ENCODE data around the gene ISLR. TPM values are rescaled to one million over a fixed set of nuclear protein-coding genes. Genes with fewer than 3 reads are reported as not detected.

ISLR gene, protein sequence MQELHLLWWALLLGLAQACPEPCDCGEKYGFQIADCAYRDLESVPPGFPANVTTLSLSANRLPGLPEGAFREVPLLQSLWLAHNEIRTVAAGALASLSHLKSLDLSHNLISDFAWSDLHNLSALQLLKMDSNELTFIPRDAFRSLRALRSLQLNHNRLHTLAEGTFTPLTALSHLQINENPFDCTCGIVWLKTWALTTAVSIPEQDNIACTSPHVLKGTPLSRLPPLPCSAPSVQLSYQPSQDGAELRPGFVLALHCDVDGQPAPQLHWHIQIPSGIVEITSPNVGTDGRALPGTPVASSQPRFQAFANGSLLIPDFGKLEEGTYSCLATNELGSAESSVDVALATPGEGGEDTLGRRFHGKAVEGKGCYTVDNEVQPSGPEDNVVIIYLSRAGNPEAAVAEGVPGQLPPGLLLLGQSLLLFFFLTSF
- polyA plus RNA-seq (ENCODE audit: insufficient read length in 4 of 4), result 100 to 1,000 TPM in 1 of 4 donors, 10 to 100 TPM in 3; 57.4 to 515 (median 72.8) TPM

DNA sequence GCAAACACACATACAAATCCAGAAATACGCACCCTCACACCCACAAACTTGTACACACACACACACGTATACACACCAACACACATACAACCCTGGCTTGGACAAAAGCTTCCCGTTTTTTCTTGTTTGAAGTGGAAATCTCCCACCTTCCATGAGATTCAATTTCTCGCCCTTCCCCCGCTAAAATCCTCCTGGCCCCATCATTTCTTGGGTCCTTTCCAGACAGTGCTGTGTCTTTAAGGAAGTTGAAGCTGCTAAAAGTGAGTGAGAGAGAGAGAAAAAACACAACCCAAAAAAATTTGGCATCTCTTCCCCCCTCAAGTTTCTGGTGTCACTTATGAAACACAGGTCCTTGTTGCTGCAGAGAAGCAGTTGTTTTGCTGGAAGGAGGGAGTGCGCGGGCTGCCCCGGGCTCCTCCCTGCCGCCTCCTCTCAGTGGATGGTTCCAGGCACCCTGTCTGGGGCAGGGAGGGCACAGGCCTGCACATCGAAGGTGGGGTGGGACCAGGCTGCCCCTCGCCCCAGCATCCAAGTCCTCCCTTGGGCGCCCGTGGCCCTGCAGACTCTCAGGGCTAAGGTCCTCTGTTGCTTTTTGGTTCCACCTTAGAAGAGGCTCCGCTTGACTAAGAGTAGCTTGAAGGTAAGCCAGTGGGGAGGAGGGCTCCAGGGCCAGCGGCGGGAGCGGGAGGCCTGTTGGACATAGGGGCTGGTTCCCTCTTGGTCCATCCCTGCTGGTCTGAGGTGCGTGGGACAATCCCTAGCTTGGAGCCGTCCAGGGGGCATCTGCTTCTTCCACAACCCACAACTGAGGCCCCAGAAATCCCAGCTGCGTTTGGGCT is at the start of gene ISLR:
Gene ISLR, plus strand, starts transcription at position 331 of the 839 bp plus-strand sequence. CDS start 1,149 bp downstream, outside the sequence.
- DNase-seq (ENCODE audit: low read depth in 4 of 4, low spot score in 3 of 4), result peak in 1 of 4 donors; percentile 52

DNA sequence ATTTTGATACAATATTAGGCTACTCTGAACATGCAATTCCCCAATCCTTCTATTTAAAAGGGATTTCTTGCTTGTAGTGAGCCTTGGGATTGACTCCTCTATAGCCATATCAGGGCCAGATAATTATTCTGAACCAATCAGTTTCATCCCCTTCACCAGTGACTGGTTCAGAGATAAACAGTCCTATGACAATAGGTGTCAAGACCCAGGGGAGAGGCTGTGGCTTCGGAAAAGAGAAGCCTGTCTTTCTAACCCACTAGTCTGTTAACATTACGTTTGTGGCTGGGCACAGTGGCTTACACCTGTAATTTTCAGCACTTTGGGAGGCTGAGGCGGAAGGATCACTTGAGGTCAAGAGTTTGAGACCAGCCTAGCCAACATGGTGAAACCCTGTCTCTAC is 49.3 kb upstream of the ISLR start:
- no peak for DNase-seq (ENCODE audit: low read depth in 4 of 4, low spot score in 3 of 4)

DNA sequence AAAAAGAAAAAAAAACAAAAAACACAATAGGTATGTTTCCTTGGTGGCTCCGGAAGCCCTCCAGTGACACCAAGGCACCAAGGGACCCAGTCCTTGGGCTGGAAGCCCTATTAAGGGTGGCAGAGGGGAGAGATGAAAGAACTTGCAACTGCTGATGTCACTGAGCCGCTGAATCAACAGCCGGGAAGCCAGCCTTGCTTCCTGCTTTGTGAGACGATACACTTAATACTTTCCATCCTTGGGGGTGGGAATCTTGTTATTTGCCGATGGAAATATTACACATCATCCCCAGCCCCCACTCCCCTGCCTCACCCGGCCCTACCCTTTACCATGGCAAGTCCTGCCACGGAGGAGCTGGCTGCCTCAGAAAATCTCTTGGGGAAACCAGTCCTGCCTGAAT is 48.8 kb upstream of the ISLR start:
- no peak for DNase-seq (ENCODE audit: low read depth in 4 of 4, low spot score in 3 of 4)

DNA sequence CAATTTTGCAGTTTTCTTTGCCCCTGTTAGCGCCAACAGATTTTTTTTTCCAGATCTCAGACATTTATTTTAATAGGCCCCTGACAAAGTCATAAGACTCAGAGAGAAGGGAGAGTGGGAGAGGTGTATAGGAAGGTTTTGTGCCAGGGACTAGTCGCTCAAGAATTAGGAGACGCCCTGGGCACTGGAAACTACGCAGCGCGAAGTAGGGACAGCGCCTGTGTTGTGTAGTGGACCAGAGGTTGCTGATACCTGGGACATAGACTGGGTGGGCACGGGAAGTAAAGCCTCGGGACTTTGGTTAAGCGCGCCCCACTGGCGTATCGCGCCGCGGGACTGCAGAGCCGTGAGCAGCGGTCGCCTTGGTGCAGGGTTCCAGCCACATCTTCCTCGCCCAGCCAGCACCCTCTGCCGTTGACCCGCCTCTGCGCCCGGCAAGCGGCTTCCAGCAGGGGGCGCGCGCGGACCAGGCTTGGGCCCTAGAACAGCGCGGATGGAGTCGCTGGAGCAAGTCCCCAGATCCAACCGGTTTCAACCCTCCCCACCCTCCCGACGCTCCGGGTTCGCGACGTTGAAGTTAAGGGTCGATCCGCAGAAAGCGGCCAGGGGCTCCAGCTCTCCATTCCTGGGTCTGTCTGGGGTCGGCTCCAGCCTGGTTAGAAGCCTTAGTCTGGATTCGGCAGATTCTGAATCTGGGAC is 46.1 kb upstream of the ISLR start:
- DNase-seq (ENCODE audit: low read depth in 4 of 4, low spot score in 3 of 4), result peak in 2 of 4 donors; percentile 74 to 75

DNA sequence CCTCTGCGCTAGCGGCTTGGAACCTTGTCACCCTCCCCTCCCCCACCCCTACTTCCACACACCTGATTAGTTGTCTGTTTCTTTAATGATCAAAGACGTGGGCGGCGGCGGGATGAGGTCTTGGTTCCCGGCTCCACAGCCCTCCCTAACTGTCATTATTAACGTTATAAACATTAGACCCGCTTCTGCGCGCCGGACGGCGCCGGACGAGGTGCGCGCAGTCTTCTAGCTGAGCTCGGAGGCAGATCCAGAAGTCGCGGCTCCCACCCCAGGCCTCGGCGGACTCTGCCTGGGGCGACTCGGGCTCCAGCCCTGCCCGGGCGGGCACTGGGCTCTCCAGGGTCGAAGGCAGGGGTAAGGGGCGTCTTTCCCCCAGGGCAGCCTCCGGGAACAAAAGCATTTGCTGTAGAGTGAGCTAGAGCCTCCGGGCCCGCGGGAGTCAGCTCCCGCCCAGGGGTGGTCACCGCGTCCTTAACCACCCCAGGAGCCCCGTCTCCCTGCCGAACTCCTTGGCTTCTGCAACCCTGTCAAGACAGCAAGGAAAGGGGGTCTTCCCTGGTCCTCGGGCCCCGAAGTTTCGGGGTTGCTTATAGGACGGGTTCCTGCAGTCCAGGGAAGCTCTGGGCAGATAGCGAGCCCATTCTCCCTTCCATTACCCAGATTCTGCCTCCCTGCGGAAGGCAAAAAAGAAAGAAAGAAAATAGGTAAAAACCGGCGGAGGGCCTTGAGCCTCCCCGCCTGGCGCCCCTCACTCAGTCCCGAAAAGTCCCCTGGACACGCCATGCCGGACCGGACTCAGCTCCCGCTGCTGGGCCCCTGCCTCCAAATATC is 45.3 kb upstream of the ISLR start:
- no peak for DNase-seq (ENCODE audit: low read depth in 4 of 4, low spot score in 3 of 4)

DNA sequence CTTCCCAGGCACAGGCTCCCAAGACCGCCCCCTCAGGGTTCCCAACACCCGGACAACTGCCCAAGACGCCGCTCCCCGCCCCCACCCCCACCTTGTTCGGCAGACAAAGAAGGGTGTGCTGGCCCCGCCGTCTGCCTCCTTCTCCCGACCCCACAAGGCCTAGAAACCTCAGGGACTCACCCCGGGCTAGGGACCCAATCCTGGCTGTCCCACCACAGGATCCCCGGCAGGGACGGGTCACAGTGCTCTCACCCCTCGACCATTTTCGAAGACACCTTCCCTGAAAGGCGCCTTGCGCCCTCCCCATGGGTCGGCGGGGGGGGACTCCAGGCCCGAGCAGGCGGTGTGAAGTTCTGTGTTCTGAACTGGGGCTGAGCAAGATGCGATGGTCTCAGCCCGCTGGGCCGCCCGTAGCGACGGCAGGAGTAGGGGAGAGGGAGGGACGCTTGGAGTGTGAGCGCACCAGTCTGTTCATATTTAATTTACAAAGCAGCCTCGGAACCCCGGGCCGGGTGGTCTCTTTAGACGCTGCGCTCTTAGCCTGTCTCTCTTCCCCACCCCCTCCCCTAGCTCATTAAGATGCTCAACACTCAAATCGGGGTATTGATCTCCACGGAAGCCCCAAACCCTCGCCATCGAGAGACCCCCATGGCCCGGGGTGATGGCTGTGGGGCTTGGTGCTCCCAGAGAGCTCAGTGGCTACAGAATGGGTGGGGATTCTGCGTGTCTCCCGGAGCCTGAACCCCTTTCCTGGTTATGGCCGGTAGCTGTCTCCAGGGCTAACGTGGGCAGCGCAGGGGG is 44.5 kb upstream of the ISLR start:
- DNase-seq (ENCODE audit: low read depth in 4 of 4, low spot score in 3 of 4), result no peak

DNA sequence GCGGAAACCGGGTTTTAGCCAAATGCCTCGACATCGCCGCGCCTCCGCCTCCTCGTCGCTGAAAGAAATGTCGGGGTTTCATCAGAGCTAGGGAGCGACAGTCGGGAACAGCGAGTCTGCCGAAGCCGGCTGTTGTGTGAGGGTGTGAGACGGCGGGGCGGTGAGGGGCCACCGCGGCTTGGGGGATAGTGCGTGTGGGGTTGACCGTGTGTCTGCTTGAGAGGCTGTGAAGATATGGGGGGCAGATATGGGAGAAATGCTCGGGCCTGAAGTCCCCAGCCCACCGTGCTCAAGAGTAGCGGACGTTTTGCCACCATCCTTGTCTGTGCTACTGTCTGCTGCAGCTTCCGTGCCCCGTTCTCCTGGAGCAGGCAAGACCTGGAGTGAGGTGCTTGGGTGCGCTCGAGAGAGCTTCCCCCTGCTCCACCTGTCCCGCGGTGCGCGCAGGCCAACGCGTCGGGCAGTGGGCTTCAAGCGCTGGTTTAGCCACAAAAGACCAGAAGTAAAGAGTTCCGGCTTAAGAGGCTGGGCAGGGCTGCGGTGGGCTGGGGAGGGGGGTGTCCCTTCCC is 43.8 kb upstream of the ISLR start:
- DNase-seq (ENCODE audit: low read depth in 4 of 4, low spot score in 3 of 4), result no peak

DNA sequence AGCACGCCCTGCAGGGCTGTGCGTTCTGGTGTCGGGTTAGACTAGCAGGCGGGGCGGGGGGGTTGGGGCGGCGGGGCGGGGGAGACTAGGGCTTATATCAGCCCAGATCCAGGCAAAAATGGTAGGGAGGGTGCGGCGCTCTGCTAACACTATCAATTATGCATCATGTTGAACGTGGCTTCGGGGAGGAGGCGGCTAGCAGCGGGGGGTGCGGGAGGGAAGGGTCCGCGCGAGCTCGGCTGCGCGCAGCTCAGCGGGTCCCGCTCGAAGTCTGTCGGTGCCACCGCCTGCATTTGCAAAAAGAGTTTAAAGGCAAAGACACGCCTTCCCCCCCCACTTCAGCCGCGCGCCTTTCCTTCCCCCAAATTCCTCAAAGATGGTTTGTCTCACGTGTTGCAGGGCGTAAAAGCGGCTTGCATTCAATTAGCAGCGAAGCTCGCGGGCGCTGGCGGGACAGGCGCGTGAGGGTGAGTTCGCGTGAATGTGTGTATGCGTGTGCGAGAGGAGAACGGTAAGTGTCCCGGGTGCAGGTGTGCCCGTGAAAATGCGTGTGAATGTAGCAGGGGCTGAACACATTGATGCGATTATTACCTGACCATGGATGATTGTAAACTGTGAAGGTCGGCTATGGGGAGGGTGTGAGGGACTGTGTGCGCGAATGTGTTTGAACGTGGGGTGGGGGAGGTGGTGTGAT is 43.2 kb upstream of the ISLR start, which contains the start of gene ISLR2:
Gene ISLR2, plus strand, starts transcription at position 432 of the 694 bp plus-strand sequence. CDS start 2,169 bp downstream, outside the sequence.
- DNase-seq (ENCODE audit: low read depth in 4 of 4, low spot score in 3 of 4), result no peak

DNA sequence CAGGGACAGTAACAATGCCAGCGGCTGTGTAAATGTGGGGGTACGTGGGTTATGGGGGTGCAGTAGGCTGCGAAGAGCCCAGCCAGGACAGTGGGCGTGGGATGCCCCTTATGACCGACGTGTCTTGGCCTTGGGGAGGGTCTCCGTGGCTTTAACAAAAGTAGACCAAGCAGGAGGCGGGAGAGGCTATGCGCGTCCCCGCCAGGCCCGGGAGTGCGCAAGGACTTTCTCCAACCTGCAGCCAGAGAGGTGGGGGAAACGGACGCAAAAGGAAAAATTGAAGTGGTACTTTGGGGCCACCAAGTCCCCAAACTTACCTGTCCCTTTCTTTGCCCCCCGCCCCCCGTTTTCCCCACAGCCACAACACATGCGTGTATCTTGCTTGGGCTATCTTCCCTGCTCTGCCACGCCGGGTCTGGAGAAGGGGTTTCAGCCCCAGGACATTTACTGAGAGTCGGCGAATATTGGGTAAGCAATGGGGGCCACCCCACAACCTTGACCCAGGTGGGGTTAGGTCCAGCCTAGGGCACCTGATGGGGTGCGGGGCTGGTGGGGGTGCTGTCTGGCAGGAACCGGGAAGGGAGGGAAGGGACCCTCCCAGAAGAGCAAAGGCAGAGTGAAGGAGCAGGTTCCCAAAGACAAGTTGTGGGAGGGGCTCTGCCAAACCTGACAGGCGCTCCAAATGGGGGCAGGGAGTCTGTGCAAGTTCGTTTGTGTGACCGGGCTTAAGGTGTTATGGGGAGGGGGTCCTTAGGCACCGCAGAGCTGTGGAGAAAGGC is 42.5 kb upstream of the ISLR start:
- DNase-seq (ENCODE audit: low read depth in 4 of 4, low spot score in 3 of 4), result no peak

DNA sequence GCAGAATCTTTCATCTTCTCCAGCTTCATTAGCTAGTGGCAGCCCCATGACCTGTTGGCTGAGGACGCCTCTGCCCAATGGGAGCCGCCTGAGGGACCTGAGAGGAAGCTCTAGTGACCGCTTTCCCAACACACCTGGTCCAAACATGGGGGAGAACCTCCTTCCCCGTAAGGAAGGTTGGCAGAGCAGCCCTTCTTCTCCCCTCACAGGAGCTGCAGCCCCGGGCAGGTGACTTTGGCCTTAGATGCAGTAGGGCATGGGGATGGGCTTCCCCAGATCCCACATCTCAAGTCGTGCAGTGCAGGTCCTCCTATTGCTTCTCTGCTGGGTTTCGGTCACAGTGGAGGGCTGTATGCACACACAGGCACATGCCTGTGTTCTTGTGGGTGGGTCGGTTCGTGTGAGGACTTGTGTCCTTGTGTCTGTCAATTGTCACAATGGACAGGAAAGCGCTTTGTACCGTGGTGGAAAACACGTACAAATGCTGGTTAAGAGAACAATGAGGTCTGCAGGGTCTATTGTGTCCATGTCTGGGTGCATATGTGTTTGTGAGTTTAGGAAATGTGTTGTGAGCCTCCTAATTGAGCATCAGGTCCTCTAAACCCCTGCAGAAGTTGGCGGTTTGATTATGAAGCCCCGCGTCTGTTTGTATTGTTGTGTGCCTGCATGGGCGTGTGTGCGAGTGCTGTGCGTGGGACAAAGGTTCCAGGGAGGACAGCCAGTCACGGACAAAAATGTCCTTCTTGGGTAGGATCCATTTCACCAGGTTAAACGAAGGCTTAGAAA is 41.7 kb upstream of the ISLR start:
- DNase-seq (ENCODE audit: low read depth in 4 of 4, low spot score in 3 of 4), result no peak

DNA sequence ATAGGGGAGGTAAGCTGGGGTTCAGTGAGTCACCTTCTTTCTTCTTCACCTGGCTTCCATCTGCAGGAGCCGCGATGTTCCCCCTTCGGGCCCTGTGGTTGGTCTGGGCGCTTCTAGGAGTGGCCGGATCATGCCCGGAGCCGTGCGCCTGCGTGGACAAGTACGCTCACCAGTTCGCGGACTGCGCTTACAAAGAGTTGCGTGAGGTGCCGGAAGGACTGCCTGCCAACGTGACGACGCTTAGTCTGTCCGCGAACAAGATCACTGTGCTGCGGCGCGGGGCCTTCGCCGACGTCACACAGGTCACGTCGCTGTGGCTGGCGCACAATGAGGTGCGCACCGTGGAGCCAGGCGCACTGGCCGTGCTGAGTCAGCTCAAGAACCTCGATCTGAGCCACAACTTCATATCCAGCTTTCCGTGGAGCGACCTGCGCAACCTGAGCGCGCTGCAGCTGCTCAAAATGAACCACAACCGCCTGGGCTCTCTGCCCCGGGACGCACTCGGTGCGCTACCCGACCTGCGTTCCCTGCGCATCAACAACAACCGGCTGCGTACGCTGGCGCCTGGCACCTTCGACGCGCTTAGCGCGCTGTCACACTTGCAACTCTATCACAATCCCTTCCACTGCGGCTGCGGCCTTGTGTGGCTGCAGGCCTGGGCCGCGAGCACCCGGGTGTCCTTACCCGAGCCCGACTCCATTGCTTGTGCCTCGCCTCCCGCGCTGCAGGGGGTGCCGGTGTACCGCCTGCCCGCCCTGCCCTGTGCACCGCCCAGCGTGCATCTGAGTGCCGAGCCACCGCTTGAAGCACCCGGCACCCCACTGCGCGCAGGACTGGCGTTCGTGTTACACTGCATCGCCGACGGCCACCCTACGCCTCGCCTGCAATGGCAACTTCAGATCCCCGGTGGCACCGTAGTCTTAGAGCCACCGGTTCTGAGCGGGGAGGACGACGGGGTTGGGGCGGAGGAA is 40.5 kb upstream of the ISLR start:
- no peak for DNase-seq (ENCODE audit: low read depth in 4 of 4, low spot score in 3 of 4)

DNA sequence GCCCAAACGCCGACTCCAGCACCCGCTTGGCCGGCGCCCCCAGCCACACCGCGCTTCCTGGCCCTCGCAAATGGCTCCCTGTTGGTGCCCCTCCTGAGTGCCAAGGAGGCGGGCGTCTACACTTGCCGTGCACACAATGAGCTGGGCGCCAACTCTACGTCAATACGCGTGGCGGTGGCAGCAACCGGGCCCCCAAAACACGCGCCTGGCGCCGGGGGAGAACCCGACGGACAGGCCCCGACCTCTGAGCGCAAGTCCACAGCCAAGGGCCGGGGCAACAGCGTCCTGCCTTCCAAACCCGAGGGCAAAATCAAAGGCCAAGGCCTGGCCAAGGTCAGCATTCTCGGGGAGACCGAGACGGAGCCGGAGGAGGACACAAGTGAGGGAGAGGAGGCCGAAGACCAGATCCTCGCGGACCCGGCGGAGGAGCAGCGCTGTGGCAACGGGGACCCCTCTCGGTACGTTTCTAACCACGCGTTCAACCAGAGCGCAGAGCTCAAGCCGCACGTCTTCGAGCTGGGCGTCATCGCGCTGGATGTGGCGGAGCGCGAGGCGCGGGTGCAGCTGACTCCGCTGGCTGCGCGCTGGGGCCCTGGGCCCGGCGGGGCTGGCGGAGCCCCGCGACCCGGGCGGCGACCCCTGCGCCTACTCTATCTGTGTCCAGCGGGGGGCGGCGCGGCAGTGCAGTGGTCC is 39.7 kb upstream of the ISLR start:
- no peak for DNase-seq (ENCODE audit: low read depth in 4 of 4, low spot score in 3 of 4)

DNA sequence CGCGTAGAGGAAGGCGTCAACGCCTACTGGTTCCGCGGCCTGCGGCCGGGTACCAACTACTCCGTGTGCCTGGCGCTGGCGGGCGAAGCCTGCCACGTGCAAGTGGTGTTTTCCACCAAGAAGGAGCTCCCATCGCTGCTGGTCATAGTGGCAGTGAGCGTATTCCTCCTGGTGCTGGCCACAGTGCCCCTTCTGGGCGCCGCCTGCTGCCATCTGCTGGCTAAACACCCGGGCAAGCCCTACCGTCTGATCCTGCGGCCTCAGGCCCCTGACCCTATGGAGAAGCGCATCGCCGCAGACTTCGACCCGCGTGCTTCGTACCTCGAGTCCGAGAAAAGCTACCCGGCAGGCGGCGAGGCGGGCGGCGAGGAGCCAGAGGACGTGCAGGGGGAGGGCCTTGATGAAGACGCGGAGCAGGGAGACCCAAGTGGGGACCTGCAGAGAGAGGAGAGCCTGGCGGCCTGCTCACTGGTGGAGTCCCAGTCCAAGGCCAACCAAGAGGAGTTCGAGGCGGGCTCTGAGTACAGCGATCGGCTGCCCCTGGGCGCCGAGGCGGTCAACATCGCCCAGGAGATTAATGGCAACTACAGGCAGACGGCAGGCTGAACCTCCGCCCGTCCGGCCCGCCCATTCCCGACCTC is 39.0 kb upstream of the ISLR start:
- DNase-seq (ENCODE audit: low read depth in 4 of 4, low spot score in 3 of 4), result no peak

DNA sequence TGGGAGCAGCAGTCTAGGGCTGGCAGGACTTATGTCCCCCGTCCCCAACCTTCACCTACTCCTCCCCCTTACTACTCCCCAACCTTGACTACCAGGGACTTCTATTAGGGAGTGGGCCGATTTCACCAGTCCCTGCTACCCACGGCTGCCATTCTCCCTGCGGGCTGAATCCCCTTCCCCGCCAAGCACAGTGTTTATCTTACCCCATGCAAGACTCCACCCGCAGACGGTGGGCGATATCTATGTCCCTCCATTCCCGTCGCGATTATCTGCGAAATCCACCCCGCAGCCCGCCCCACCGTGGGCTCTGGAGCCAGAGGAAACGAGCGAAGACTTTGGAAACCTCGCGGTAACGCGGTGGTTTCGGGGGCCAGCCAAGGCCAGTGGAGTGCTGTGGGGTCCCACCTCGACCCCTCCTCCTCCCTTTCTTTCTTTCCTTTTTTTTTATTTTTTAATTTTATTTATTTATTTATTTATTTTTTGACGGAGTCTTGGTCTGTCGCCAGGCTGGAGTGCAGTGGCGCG is 38.4 kb upstream of the ISLR start:
- DNase-seq (ENCODE audit: low read depth in 4 of 4, low spot score in 3 of 4), result no peak
